GM21360 (cell line): ENCODE results near the gene ANKRD9.
"Not testable (repeated sequence)": the region's sequence is repeated elsewhere in the genome, so short reads cannot be mapped to it uniquely, and the experiment has no call there.

Experiments
- ATAC-seq: cut with Tn5 transposase; IDR thresholded peaks from one replicate; pipeline ENCODE4 v1.9.1; 2021; ENCODE audit warnings: mild to moderate bottlenecking, moderate library complexity; ENCODE audit not compliant: unreplicated experiment

ANKRD9 gene, protein sequence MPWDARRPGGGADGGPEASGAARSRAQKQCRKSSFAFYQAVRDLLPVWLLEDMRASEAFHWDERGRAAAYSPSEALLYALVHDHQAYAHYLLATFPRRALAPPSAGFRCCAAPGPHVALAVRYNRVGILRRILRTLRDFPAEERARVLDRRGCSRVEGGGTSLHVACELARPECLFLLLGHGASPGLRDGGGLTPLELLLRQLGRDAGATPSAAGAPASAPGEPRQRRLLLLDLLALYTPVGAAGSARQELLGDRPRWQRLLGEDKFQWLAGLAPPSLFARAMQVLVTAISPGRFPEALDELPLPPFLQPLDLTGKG

DNA sequence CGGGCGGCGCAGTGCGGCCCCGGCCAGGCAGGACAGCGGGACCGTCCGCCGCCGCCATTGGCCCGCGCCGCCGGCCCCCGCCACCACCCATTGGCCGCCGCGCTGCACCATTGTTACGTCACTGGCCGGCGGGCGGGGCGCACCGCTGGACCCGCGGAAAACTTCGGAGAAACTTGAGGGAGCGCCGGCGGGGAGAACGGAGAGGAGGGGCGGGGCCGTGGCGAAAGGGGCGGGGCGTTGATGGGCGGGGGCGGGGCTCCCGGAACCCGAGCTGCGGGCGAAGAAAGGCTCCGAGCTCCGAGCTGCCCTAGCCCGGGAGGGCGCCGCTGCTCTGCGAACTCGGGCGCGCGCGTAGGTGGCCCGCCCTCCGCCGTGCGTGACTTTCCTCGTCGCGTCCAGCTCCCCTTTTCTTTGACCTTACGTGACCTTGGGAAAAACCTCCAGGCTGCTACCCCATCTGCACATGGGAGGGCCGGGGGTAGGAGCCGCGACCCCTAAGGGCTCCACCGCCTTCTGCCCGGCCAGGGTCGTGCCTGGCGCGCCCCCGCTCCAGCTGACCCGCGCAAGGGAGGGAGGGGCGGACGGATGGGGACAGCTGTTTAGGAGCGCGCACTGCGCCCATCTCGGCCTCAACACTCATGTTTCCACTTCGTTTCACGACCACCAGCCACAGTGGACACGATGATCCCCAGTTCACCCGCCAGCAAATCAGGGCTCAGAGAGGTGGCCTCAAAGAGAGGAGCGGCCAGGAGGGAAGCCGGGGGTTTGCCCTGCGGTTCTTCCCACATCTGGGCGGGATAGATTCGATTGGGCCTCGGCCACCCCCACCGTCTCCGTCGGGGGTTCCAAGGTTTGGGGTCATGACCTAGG is at the start of gene ANKRD9:
ANKRD9 (minus strand) TSS at position 31 of the 870 bp plus-strand sequence. CDS start 1,887 bp downstream, outside the sequence.
- peak; percentile 80 for ATAC-seq

GRCh38 chr14:102558556-102558955 is 49.0 kb upstream of the ANKRD9 start:
- no peak for ATAC-seq

DNA sequence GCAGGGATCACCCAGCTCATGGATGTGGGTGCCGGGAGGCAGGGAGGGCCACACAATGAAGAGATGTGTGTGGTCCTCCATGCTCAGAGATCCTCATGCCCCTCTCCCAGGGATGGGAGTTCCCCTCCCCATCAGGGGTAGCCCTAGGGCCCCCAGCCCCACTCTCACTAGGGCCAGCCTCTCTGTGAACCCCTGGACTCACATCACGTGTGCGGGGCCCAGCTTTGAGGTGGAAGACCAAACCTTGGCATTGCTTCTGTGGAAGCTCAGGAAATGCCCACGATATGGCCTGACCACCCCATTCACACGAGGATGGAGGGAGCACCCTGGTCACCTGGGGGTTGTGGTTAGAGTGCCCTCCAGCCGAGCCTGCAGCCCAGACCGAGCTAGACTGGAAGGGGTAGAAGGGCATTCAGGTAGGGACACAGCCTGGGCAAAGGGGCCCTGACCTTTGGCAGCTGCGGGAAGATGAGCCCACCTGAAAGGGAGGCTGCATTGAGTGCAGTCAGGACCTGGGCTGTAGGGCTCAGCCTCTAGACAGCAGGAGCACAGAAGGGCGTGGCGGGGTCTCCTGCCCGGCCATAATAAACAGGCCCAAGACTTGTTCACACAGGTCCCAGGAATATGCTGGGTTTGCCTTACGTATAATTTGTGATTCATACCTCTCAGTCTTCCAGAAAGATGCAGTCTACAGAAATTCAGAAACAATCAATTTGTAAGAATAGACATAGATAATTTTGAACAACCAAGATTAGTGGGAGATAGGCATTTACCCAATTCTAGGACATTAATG is 48.1 kb upstream of the ANKRD9 start:
- ATAC-seq: no peak

- no peak for ATAC-seq
Observed at GRCh38 chr14:102556098-102556677, 46.6 kb upstream of the ANKRD9 start.

GRCh38 chr14:102554821-102555819 is 45.5 kb upstream of the ANKRD9 start:
- no peak for ATAC-seq

DNA sequence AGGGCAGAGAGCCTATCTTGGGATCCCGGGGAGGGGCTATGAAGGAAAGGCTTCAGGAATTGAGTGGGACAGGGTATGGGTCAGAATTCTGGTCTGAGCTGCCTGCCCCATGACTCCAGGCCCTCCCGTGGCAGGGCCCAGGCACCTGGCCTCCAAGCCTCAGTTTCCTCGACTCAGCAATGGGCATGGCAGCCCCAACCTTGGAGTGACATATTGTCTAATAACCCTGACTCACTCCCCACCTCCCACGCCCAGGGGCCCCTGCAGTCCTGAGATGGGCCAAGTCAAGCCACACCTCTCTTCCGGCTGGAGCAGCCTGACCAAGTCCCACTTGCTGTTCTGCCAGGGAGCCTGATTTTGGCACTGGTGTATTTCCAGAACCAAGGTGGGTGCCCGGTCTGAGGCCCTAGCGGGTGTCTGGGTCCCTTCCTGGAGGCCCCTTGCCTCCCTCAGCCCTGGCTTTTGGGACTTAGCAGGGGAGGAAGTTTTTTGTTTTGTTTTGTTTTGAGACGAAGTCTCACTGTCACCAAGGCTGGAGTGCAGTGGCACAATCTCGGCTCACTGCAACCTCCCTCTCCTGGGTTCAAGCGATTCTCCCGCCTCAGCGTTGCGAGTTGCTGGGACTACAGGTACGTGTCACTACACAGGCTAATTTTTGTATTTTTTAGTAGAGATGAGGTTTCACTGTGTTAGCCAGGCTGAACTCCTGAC is 42.6 kb upstream of the ANKRD9 start:
- ATAC-seq: no peak

DNA sequence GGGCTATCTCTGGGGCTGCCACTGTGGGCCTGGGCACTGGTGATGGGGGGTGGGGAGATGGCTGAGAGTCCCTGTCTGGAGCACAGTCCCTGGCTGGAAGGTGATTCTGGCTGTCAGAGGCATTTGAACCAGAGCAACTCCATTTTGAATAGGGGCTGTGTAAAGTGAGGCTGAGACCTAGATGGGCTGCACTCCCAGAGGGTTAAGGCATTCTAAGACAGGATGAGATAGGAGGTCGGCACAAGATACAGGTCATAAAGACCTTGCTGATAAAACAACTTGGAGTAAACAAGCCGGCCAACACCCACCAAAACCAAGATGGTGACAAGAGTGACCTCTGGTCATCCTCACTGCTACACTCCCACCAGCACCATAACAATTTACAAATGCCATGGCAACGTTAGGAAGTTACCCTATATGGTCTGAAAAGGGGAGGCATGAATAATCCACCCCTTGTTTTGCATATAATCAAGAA is 41.4 kb upstream of the ANKRD9 start:
- ATAC-seq: not testable (repeated sequence)

GRCh38 chr14:102548616-102549240 is 39.2 kb upstream of the ANKRD9 start:
- ATAC-seq: no peak

DNA sequence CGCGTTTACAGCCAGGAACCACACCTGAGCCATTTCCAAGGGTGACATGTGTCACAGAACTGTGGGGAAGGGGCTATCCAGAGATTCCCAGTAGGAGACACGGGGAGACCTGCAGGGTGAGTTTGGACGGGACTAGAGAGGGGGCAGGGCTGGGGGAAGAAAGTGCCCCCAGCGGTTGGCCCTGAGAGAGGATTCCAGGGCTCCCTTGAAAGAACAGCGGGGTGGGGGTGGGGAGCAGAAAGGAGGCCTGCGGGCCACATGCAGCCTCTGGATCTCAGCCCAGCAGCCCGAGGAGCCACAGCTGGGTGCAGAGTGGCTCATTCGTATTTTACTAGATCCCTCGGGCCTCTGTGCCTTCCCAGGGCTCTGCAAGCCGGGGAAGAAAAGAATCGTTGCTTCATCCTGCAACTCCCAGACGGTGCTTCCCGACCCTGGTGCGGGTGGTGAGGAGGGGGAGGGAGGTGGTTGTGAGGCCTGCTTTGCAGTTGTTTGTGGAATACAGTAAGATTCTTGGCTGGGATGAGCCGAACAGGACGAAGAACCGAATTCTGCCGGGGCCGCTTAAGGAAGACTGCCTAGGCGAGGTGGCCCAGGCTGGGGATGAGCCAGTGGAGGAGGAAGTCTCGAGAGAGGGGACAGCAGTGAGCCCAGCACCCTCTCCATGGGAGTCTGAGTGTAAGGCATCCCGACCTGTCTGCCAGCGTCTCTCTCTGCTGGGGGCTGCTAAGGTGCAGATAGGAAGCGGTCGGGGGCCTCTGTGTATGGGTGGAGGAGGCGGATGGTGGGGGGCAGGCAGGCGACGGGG is 36.1 kb upstream of the ANKRD9 start:
- no peak for ATAC-seq

DNA sequence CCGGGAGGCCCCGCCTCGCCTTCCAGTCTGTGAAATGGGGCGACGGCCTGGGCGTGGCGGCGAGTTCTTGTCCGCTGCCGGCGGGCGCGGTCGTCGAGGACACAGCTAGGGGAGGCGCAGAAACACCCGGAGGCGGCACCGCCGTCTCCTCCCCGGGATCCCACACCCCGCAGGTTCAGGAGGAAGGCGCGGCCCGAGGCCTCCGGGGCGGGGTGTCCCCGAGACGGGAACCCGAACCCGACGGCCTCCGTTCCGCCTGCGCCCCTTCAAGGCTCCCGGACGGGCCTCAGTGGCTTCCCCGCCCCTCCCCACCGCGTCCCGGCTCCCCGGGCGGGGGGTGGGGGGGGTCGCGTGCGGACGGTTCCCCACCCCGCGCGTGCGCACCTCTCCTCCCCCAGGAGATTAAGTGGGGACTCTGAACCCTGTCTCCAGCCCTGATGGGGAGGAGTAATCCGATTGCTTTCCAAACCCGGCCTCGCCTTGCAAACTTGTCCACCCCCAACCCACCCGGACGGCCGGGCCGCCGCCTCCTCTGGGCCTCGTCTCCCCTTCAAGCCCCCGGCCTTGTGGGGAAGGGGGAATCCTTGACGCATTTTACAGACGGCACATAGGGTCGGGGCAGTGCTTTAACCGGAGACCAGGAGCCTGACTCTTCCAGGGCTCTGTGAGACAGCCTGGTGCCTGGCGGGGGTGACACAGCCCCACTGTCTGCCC is 35.3 kb upstream of the ANKRD9 start:
- ATAC-seq: no peak

DNA sequence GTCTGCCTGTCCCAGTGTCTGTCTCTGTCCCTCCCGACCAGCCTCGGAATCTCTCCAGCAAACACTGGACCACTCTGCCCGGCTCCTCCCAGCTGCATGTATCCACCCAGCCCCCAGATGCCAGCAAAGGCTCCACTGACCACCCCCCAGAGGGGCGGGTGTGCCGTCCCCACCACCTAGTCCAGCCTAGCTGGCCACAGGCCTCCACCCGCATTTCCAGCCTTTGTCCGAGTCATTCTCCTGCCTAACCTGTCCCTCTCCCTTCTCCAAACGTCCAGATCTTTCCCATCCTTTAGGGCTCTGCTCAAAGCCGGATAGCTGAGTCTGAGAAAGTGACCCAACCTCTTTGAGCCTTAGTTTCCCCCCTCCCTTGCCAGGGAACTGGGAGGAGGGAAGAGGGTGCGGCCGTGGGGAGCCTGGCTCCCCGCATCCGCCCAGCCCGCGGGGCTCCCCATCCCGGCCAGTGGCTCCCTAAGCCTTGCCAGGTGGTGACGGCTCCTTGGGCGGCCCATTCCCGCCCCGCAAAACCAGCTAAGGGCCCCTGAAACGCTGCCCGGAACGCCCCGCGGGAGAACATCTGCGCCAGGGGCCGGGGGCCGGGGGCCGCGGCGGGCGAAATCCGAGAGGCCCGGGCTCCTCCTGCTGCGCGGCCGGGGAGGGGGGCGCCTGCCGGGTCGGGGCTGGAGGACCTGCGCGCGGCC is 34.6 kb upstream of the ANKRD9 start:
- no peak for ATAC-seq

- no peak for ATAC-seq
Observed at GRCh38 chr14:102541771-102542170, 32.2 kb upstream of the ANKRD9 start.

- ATAC-seq: not testable (repeated sequence)
Observed at GRCh38 chr14:102541029-102541491, 31.5 kb upstream of the ANKRD9 start.

DNA sequence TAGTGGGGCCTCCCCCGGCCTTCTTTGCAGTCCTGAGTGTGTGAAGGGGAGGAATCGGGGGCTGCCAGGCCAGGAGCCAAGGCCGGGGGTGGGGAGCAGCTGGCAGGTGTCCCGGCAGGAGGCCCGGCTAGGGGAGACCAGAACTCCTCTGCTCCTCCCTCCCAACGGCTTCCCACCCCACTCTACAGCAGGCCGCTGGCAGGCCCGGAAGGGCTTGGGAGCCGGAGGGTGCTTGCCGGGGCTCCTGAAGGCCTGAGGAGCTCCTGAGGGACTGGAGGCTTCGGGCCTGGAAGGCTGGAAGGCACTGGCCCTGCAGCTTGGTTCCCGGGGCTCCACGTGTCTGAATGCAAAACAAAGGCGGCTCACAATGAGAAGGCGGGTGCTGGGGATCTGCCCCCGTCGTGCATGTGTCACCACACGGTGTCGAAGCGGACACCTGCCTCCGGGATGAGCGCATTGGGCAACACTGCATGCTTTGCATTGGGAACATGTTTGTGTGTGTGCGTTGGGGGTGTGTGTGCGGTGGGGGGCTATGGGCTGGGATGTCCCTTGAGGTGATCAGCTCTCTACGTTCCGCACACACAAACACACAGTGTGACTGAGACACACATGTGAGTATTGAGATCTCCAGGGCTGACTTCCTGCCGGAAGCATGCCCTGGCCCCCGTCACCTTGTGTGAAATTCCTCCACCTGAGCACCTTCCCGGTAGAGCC is 30.9 kb upstream of the ANKRD9 start:
- ATAC-seq: no peak

DNA sequence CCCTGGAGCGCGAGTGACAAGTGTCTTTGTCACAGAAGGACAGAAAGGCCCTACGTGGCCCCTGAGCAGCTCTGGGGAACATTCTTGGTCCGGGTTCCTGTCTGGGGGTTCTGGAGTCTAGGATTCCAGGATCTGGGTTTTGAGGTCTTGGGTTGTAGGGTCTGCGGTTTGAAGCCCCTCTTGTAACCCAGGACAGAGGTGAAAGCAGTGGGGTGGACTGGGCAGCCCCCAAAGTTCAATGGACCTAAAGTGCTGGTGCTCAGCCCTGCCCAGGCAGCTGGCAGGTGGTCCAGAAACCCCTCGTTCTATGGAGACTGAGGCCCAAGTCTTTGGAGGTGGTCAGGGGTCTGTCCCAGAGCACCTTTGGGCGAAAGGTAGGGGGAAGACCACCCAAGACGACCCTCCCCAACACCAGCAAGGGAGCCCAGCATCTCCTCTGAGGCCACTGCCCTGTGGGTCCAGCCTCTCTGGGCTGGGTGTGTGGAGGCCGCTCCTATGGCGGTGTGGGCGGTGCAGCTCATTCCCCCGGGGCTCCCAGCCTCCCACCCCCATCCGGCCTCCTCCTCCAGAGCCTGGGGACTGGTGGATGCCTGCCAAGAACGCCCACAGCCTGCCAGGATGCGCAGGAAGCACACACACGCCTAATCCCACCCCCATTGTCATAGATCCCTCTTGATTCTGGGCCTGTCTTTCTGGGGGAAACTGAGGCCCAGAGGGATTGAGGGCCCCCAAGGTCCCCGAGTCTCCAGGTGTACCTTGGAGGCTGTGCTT is 30.2 kb upstream of the ANKRD9 start:
- ATAC-seq: no peak
